Measurements from ENCODE around the gene KIAA1210.

The KIAA1210 gene

DNA sequence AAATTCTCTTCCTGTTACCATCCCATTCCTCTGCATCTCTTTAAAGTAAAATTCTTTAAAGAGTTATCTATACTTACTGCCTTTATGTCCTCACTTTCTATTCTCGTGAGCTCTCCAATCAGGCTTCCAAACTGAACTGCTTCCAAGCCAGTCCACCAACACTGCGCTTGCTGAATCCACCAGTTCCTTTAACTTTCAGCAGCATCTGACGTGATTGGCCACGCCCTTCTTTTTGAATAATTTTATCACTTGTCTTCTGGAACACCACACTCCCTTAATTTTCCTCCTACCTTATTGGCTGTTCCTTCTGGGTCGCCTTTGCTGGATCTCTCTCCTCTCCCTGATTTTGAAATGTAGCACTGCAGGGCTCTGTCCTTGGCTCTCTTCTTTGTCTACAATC lies at the start of gene KIAA1210:
KIAA1210 (minus strand) TSS at position 163 of the 400 bp plus-strand sequence. CDS start 4,170 bp downstream, outside the sequence.
- no peak within 1 kb of the TSS for H3K27ac ChIP-seq
- TF ChIP-seq, protein P1, sequence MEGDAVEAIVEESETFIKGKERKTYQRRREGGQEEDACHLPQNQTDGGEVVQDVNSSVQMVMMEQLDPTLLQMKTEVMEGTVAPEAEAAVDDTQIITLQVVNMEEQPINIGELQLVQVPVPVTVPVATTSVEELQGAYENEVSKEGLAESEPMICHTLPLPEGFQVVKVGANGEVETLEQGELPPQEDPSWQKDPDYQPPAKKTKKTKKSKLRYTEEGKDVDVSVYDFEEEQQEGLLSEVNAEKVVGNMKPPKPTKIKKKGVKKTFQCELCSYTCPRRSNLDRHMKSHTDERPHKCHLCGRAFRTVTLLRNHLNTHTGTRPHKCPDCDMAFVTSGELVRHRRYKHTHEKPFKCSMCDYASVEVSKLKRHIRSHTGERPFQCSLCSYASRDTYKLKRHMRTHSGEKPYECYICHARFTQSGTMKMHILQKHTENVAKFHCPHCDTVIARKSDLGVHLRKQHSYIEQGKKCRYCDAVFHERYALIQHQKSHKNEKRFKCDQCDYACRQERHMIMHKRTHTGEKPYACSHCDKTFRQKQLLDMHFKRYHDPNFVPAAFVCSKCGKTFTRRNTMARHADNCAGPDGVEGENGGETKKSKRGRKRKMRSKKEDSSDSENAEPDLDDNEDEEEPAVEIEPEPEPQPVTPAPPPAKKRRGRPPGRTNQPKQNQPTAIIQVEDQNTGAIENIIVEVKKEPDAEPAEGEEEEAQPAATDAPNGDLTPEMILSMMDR (conservative IDR thresholded peaks at IDR 0.05): no peak
- no peak for TF ChIP-seq ZFX (IDR thresholded peaks at IDR 0.05)

DNA sequence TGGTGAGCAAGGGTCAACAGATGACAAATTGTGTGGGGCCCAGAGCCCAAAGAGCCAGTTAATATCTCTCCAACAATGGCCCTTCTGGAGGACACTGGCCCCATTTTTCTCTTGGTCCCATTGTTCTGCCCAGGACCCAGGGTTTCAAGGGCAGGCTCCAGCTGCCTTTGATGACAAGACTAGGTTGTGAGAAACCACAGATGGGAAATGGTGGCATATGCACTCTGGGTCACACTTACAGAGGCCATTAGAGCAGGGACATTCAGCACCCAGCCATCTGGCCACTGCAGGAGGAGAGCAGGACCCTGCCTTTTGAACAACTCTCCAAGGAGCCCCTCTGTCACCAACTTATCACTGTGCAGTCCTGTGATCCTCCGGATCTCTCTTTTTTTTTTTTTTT lies 49.7 kb upstream of the KIAA1210 start:
- no peak for TF ChIP-seq ZFX (IDR thresholded peaks at IDR 0.05)
- TF ChIP-seq, protein P1 (conservative IDR thresholded peaks at IDR 0.05): no peak
- H3K27ac ChIP-seq: no peak overlapping the region

DNA sequence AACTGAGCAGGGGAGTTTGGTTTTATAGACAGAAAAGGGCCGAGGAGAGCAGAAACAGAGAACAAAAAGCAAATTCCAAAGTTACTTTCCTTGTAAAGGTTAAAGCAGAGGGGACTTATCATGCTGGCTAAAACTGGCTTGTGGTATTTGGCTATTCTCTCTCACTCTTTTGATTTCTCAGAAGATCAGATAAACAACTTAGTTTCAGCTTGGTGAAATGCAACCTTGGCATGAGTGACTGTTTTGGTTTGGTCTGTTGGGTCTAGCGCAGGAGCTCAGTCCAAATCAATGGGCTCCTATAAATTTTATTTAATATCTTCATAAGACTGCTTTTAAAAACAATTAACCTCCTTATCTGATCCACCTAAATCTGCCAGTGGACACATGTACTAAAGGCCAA lies 47.3 kb upstream of the KIAA1210 start:
- no peak overlapping the region for H3K27ac ChIP-seq
- no peak for TF ChIP-seq ZFX (IDR thresholded peaks at IDR 0.05)
- TF ChIP-seq, protein P1 (conservative IDR thresholded peaks at IDR 0.05): no peak

DNA sequence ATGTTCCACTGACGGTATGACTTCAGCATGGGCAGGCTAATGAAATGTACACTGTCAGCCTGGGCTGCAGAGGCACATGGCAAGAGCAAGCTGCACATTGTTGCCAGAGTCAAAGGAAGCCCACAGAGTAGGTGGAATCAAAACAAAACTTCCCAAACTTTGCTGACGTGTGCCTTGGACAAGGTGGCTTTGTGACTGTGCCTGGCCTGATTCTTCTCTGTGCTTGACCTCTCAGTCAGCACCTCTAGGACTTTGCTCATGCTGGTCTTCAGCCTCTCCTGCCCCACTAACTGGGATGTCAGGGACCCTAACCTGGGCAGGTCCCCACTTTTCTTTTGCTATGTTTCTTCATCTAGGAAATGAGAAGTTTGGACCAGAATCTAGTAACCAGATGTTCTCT lies 40.5 kb upstream of the KIAA1210 start:
- TF ChIP-seq, protein P1 (conservative IDR thresholded peaks at IDR 0.05): no peak
- TF ChIP-seq ZFX (IDR thresholded peaks at IDR 0.05): no peak

DNA sequence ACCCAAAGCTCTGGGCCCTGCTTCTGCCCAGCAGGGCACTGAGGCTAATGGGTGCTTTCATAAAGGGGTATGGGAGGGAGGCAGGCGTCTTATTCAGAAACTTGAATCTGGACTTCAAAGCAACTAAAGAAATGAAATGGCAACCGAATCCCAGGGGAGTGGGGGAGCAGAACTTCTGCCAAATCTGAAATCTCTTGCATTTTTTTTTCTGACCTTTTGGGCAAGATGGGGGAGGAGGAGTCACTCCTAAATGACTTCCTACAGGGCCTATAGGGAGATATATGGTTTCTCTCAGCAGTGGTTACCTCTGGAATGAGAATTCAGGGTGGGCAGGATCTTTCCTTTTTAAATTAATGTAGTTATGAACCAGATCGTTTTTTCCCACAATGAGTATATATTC lies 30.6 kb upstream of the KIAA1210 start:
- no peak overlapping the region for H3K27ac ChIP-seq
- TF ChIP-seq ZFX (IDR thresholded peaks at IDR 0.05): no peak
- TF ChIP-seq, protein P1 (conservative IDR thresholded peaks at IDR 0.05): no peak

More for the DNA sequence above, 40.5 kb upstream of the KIAA1210 start:
- no peak overlapping the region for H3K27ac ChIP-seq

DNA sequence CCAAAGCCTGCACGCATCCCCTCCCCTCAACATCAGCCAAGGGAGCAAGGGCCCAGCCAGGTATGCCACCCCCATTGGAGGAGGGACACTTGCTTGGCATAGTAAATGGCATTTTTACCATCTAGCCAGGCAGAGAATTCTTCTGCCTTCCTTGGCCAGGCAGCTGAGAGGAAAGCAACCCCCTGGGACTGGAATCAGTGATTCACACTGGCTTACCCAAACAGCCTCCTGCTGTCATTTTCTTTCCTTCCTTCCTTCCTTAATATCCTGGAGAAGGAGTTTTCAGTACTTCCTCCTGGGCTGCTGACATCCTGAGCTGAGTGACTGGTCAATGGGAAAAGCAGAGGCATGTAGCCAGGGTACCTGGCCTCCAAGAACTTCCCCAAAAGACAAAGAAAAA lies 28.6 kb upstream of the KIAA1210 start:
- no peak overlapping the region for H3K27ac ChIP-seq
- no peak for TF ChIP-seq ZFX (IDR thresholded peaks at IDR 0.05)
- TF ChIP-seq, protein P1 (conservative IDR thresholded peaks at IDR 0.05): no peak

DNA sequence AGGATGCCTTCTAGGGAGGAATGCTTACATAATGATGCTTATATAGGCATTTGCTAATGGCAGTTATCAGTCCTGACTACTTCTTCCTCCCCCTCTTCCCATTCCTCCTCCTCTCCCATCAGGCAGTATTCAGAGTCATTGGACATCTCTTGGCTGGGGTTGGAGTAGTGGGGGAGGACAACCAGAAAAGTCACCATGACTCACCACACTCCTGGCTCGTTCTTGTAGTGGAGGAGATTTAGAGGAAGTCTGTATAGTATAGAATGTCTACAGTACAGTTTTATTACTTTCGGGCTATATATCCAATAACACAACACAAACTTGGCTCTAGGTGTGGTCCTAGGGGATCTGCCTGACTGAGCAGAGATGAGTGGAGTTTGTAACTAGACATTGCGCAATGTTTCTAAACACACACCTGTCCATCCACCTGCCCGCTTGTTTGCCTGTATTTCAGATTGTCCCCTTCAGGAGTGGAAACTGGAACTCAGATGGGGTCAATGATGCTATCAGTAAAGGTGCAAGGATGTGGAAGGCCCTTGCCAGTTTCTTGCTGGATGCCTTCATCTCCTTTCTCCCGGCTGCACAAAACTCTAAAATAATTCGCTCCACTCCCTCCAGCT lies 27.9 kb upstream of the KIAA1210 start:
- no peak overlapping the region for H3K27ac ChIP-seq
- TF ChIP-seq, protein P1 (conservative IDR thresholded peaks at IDR 0.05): no peak
- no peak for TF ChIP-seq ZFX (IDR thresholded peaks at IDR 0.05)

Data from C4-2B (cell line).